AG09319 (cell line): ENCODE measurements around the gene RUBCN.

Experiments used
- DNase-seq: peaks from one replicate; pipeline ENCODE4 v3.0.0-alpha.2; 2010; ENCODE audit warnings: low read depth; ENCODE audit errors: extremely low read depth
- TF ChIP-seq, protein P1 (sequence below): IDR thresholded peaks from 2 replicates; pipeline ENCODE4 v1.5.1; 2011; ENCODE audit warnings: low read depth, mild to moderate bottlenecking, inconsistent platforms, low read length, moderate library complexity

RUBCN gene

GRCh38 chr3:197697355-197697754 is 39.3 kb downstream of the RUBCN start:
- no peak for DNase-seq
- TF ChIP-seq, protein P1, sequence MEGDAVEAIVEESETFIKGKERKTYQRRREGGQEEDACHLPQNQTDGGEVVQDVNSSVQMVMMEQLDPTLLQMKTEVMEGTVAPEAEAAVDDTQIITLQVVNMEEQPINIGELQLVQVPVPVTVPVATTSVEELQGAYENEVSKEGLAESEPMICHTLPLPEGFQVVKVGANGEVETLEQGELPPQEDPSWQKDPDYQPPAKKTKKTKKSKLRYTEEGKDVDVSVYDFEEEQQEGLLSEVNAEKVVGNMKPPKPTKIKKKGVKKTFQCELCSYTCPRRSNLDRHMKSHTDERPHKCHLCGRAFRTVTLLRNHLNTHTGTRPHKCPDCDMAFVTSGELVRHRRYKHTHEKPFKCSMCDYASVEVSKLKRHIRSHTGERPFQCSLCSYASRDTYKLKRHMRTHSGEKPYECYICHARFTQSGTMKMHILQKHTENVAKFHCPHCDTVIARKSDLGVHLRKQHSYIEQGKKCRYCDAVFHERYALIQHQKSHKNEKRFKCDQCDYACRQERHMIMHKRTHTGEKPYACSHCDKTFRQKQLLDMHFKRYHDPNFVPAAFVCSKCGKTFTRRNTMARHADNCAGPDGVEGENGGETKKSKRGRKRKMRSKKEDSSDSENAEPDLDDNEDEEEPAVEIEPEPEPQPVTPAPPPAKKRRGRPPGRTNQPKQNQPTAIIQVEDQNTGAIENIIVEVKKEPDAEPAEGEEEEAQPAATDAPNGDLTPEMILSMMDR: no peak

DNA sequence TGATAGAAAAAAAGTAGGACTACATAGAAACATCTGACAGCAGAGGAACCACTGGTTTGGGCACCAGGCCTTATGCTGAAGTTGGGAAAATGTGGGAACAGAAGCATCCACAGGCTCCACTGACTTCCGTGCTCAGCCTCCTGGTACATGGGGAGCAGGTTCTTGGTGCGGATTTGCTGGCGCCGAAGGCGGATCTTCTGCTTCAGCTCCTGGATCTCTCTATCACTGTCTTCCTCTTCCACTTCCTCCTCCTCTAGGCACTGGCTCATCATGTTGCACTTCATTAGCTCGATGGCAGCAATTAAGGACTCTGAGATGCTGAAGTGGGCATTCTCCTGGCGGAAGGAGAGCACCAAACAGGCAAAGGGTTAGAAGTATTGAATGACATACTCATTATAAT is 42.5 kb downstream of the RUBCN start:
- TF ChIP-seq, protein P1: no peak
- no peak for DNase-seq

GRCh38 chr3:197692641-197693040 is 44.1 kb downstream of the RUBCN start:
- DNase-seq: no peak
- TF ChIP-seq, protein P1: no peak

- no peak for DNase-seq
- TF ChIP-seq, protein P1: no peak
Observed at GRCh38 chr3:197690754-197691153, 46.0 kb downstream of the RUBCN start.

GRCh38 chr3:197687570-197687969 is 49.1 kb downstream of the RUBCN start:
- TF ChIP-seq, protein P1: no peak
- DNase-seq: no peak

- TF ChIP-seq, protein P1: no peak
- DNase-seq: no peak
Observed at GRCh38 chr3:197686899-197687298, 49.8 kb downstream of the RUBCN start.

DNA sequence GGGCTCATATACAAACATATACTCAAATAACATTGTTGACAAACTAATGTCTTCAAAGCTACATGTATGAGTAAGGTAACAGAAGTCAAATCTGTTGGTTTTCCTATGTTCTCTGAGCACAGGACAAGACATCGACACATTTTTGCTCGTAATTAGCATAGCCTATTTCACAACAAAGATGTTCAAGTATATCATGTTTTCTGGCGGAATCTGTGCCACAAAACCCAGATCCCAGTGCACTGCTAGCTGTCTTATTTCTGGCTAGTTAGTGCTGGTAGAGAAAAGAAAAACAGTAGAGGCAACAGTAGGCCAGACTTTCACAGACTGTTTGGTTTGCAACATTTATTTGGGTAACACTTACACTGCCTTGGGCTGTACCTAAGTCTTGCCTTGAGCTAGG is 51.2 kb downstream of the RUBCN start:
- TF ChIP-seq, protein P1: no peak
- DNase-seq: no peak

GRCh38 chr3:197683191-197683590 is 53.5 kb downstream of the RUBCN start:
- TF ChIP-seq, protein P1: no peak

More at GRCh38 chr3:197683191-197683590, 53.5 kb downstream of the RUBCN start:
- DNase-seq: no peak
